GM21447 (cell line): Measurements from ENCODE around the gene GPR153.

Source experiments
- ATAC-seq: cut with Tn5 transposase; IDR thresholded peaks from one replicate; pipeline ENCODE4 v1.9.1; 2021; ENCODE audit not compliant: unreplicated experiment

The GPR153 gene

GRCh38 chr1:6206520-6206855, 54.4 kb downstream of the GPR153 start:
- no peak for ATAC-seq

- ATAC-seq: peak; percentile 49
Measured at GRCh38 chr1:6205849-6206519, 54.9 kb downstream of the GPR153 start, which contains the start of gene RNF207. RNF207 (plus strand) TSS chr1:6206119; CDS start chr1:6206536, 417 bp downstream.

- no peak for ATAC-seq
Measured at GRCh38 chr1:6202256-6202655, 58.6 kb downstream of the GPR153 start.

GRCh38 chr1:6200188-6200809, 60.6 kb downstream of the GPR153 start:
- no peak for ATAC-seq

- peak; percentile 97 for ATAC-seq
Measured at GRCh38 chr1:6199298-6200187, 61.4 kb downstream of the GPR153 start, which contains the start of gene RPL22. RPL22 (minus strand) TSS chr1:6199595; CDS start chr1:6199573, 22 bp downstream.

- peak; percentile 19 for ATAC-seq
Measured at GRCh38 chr1:6198646-6199297, 62.1 kb downstream of the GPR153 start.

GRCh38 chr1:6197746-6198427, 63.0 kb downstream of the GPR153 start:
- ATAC-seq: no peak
